Ishikawa (cell line): Measurements from ENCODE around the gene SPACA5.

ENCODE experiments used
- CEBPB ChIP-seq: IDR thresholded peaks from 2 replicates; pipeline ENCODE4 v1.6.1; 2012
- CREB1 ChIP-seq: IDR thresholded peaks from 2 replicates; pipeline ENCODE4 v1.6.1; 2012; ENCODE audit warnings: low read depth
- EGR1 ChIP-seq: IDR thresholded peaks from 2 replicates; pipeline ENCODE4 v1.6.1; 2012
- EP300 ChIP-seq: IDR thresholded peaks from 2 replicates; pipeline ENCODE4 v1.6.1; 2012; ENCODE audit warnings: borderline replicate concordance
- FOXM1 ChIP-seq: IDR thresholded peaks from 2 replicates; pipeline ENCODE4 v1.6.1; 2012; ENCODE audit warnings: low read depth, borderline replicate concordance
- NFIC ChIP-seq: IDR thresholded peaks from 2 replicates; pipeline ENCODE4 v1.6.1; 2012
- RAD21 ChIP-seq: IDR thresholded peaks from 2 replicates; pipeline ENCODE4 v1.6.1; 2012; ENCODE audit warnings: low read depth
- REST ChIP-seq: IDR thresholded peaks from 2 replicates; pipeline ENCODE4 v1.6.1; 2012; ENCODE audit warnings: low read depth, mild to moderate bottlenecking
- TAF1 ChIP-seq: IDR thresholded peaks from 2 replicates; pipeline ENCODE4 v1.6.1; 2012; ENCODE audit warnings: low read depth, mild to moderate bottlenecking
- TCF12 ChIP-seq: IDR thresholded peaks from 2 replicates; pipeline ENCODE4 v1.6.1; 2012; ENCODE audit warnings: low read depth
- TEAD4 ChIP-seq: IDR thresholded peaks from 2 replicates; pipeline ENCODE4 v1.6.1; 2012
- YY1 ChIP-seq: IDR thresholded peaks from 2 replicates; pipeline ENCODE4 v1.6.1; 2012; ENCODE audit warnings: low read depth
- ZBTB7A ChIP-seq: IDR thresholded peaks from 2 replicates; pipeline ENCODE4 v1.6.1; 2012; ENCODE audit warnings: low read depth
- TF ChIP-seq, protein P1 (sequence below): IDR thresholded peaks from 2 replicates; pipeline ENCODE4 v1.6.1; 2012
- TF ChIP-seq, protein P2 (sequence below): IDR thresholded peaks from 2 replicates; pipeline ENCODE4 v1.6.1; 2012

Gene SPACA5

GRCh38 chrX:47991263-47992094 lies 15.3 kb upstream of the SPACA5 start:
- TF ChIP-seq EGR1 = no peak
- no peak for TF ChIP-seq REST
- TF ChIP-seq TAF1 = no peak
- no peak for TF ChIP-seq TEAD4
- no peak for TF ChIP-seq RAD21
- TF ChIP-seq YY1 = no peak
- TF ChIP-seq, protein P1, sequence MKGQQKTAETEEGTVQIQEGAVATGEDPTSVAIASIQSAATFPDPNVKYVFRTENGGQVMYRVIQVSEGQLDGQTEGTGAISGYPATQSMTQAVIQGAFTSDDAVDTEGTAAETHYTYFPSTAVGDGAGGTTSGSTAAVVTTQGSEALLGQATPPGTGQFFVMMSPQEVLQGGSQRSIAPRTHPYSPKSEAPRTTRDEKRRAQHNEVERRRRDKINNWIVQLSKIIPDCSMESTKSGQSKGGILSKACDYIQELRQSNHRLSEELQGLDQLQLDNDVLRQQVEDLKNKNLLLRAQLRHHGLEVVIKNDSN = no peak
- TF ChIP-seq ZBTB7A = no peak
- TF ChIP-seq FOXM1 = no peak
- TF ChIP-seq NFIC = no peak
- no peak for TF ChIP-seq TCF12
- TF ChIP-seq EP300 = no peak
- TF ChIP-seq CEBPB = no peak
- TF ChIP-seq, protein P2, sequence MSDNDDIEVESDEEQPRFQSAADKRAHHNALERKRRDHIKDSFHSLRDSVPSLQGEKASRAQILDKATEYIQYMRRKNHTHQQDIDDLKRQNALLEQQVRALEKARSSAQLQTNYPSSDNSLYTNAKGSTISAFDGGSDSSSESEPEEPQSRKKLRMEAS = no peak
- no peak for TF ChIP-seq CREB1

- TF ChIP-seq EGR1 (no peak), CEBPB (no peak), EP300 (no peak), ZBTB7A (no peak), CREB1 (no peak), TAF1 (no peak), TEAD4 (no peak), YY1 (no peak), TCF12 (no peak), REST (no peak)
- TF ChIP-seq, protein P2 = no peak
- TF ChIP-seq, protein P1 = no peak
Measured at GRCh38 chrX:47992095-47992380, 14.8 kb upstream of the SPACA5 start.

DNA sequence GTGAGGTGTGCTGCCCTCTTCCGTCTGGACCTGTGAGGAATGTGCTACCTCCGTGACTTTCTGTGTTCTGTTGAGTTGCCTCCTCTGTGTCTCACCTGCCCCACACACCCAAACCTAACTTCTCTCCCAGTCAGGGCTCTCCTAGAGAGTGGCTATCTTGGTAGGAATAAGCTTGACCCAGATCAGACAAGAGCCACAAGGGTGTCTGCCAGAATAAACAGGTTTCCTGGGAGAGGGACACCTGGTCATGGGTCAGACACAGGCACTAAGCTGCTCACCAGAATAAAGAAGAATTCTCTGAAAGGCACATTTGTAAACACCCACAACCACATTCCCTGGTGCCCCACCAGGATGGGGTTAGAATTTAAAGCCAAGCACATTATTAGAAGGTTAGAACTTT lies 14.1 kb upstream of the SPACA5 start:
- TF ChIP-seq CREB1 = no peak
- TF ChIP-seq YY1 = no peak
- no peak for TF ChIP-seq TEAD4
- no peak for TF ChIP-seq EGR1
- TF ChIP-seq ZBTB7A = no peak
- TF ChIP-seq RAD21 = no peak
- TF ChIP-seq, protein P2 = no peak
- TF ChIP-seq REST = no peak
- TF ChIP-seq TCF12 = no peak
- TF ChIP-seq, protein P1 = no peak
- no peak for TF ChIP-seq TAF1
- TF ChIP-seq CEBPB = no peak
- TF ChIP-seq NFIC = no peak
- no peak for TF ChIP-seq EP300
- TF ChIP-seq FOXM1 = no peak
